Activated CD8-positive, alpha-beta T cell treated with anti-CD3 and anti-CD28 coated beads for 36 hours (primary cell): ENCODE measurements around the gene RAD51B. TPM values are rescaled to one million over a fixed set of nuclear protein-coding genes. Genes with fewer than 3 reads are reported as not detected.
"Not testable (repeated sequence)": the region's sequence is repeated elsewhere in the genome, so short reads cannot be mapped to it uniquely, and the experiment has no call there.

Experiments
- ATAC-seq: fragments of 200-7000 bp; cut with Tn5 transposase; one replicate; pipeline ENCODE4 v1.10.0; 2021; ENCODE audit warnings: mild to moderate bottlenecking, moderate library complexity
- CTCF ChIA-PET: fragments of 350-600 bp; sonication (Branson Sonifier 250); formaldehyde crosslinking; loops from one replicate; lab custom pipeline; 2021; ENCODE audit warnings: antibody characterized with exemption; lab: Charles Lee
- POLR2A ChIA-PET: fragments of 350-600 bp; sonication (Branson Sonifier 250); formaldehyde crosslinking; loops from one replicate; lab custom pipeline; 2021; ENCODE audit warnings: antibody characterized with exemption; lab: Charles Lee
- DNase-seq: peaks from one replicate; pipeline ENCODE4 v3.0.0-alpha.2; 2020
- H3K27ac Mint-ChIP-seq: one replicate; pipeline ENCODE4 v1.8.0; 2021; ENCODE audit warnings: mild to moderate bottlenecking, mixed read lengths
- H3K27me3 Mint-ChIP-seq: one replicate; pipeline ENCODE4 v1.8.0; 2021; ENCODE audit warnings: mixed read lengths
- H3K36me3 Mint-ChIP-seq: one replicate; pipeline ENCODE4 v1.8.0; 2021; ENCODE audit warnings: low read depth, mixed read lengths
- H3K4me1 Mint-ChIP-seq: one replicate; pipeline ENCODE4 v1.8.0; 2021; ENCODE audit warnings: low read depth, mixed read lengths
- H3K4me3 Mint-ChIP-seq: one replicate; pipeline ENCODE4 v1.8.0; 2021; ENCODE audit warnings: mild to moderate bottlenecking, moderate library complexity, mixed read lengths
- H3K9me3 Mint-ChIP-seq: one replicate; pipeline ENCODE4 v1.8.0; 2021; ENCODE audit warnings: mixed read lengths
- intact Hi-C: fragments of 100-400 bp; cut with micrococcal nuclease; formaldehyde crosslinking; loops from one replicate; pipeline ENCODE4 v1.10.0; 2022
- total RNA-seq, 2 experiments: library from RNA; stranded (reverse); gene quantifications; one replicate each; pipeline ENCODE4 v1.2.3, GENCODE V29; 2021
- TF ChIP-seq, protein P1 (sequence below): fragments of 200-600 bp; IDR thresholded peaks from one replicate; pipeline ENCODE4 v1.8.0; 2022; ENCODE audit warnings: antibody characterized with exemption, mild to moderate bottlenecking

Gene RAD51B
- total RNA-seq, 2 experiments from 2014 or later, result 38.2 to 40.6 TPM

GRCh38 chr14:68762953-68763764 lies 943.6 kb downstream of the RAD51B start:
- CTCF ChIA-PET, result interaction anchor here (0.9 to 1.3 kb wide), 2 partner anchors 8 to 12 kb away, joined by 4 read pairs; no protein-coding TSS in a partner anchor
- intact Hi-C loops, result no loop called here
- ATAC-seq (no peak), DNase-seq (no peak)
- H3K4me1 Mint-ChIP-seq, result peaks cover 17% of the 10 kb centered on the region
- POLR2A ChIA-PET, result interaction anchor here (0.6 to 1.1 kb wide), 3 partner anchors 8 to 26 kb away, joined by 3 read pairs; no protein-coding TSS in a partner anchor
- TF ChIP-seq, protein P1, sequence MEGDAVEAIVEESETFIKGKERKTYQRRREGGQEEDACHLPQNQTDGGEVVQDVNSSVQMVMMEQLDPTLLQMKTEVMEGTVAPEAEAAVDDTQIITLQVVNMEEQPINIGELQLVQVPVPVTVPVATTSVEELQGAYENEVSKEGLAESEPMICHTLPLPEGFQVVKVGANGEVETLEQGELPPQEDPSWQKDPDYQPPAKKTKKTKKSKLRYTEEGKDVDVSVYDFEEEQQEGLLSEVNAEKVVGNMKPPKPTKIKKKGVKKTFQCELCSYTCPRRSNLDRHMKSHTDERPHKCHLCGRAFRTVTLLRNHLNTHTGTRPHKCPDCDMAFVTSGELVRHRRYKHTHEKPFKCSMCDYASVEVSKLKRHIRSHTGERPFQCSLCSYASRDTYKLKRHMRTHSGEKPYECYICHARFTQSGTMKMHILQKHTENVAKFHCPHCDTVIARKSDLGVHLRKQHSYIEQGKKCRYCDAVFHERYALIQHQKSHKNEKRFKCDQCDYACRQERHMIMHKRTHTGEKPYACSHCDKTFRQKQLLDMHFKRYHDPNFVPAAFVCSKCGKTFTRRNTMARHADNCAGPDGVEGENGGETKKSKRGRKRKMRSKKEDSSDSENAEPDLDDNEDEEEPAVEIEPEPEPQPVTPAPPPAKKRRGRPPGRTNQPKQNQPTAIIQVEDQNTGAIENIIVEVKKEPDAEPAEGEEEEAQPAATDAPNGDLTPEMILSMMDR, result no peak
- no peaks in the 10 kb centered on the region for H3K9me3 Mint-ChIP-seq
- no peak overlapping the region for H3K4me3 Mint-ChIP-seq
- H3K36me3 Mint-ChIP-seq, result no peaks in the 10 kb centered on the region
- H3K27me3 Mint-ChIP-seq, result no peaks in the 10 kb centered on the region
- no peak overlapping the region for H3K27ac Mint-ChIP-seq

DNA sequence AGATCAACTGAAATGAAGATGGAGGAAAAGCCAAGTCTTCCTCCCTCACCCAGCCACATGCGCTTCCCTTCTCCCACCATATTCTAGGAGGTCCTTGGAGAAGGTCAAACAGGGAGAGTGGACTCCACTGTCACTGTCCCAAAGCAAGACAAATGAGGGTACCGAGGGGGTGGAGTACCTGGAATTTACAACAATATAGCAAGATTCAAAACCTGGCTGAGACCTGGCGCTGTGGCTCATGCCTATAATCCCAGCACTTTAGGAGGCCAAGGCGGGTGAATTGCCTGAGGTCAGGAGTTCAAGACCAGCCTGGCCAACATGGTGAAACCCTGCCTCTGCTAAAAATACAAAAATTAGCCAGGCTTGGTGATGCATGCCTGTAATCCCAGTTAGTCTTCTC lies 944.3 kb downstream of the RAD51B start:
- H3K4me3 Mint-ChIP-seq, ATAC-seq, H3K27ac Mint-ChIP-seq, H3K36me3 Mint-ChIP-seq, intact Hi-C loops, H3K9me3 Mint-ChIP-seq, H3K27me3 Mint-ChIP-seq, DNase-seq: not testable (repeated sequence)
- ChIA-PET CTCF (interaction anchor here (1.3 kb wide), 1 partner anchor 11 kb away, joined by 4 read pairs; no protein-coding TSS in a partner anchor), POLR2A (interaction anchor here (1.1 kb wide), 1 partner anchor 17 kb away, joined by 3 read pairs; no protein-coding TSS in a partner anchor)
- peaks cover 15% of the 10 kb centered on the region for H3K4me1 Mint-ChIP-seq

DNA sequence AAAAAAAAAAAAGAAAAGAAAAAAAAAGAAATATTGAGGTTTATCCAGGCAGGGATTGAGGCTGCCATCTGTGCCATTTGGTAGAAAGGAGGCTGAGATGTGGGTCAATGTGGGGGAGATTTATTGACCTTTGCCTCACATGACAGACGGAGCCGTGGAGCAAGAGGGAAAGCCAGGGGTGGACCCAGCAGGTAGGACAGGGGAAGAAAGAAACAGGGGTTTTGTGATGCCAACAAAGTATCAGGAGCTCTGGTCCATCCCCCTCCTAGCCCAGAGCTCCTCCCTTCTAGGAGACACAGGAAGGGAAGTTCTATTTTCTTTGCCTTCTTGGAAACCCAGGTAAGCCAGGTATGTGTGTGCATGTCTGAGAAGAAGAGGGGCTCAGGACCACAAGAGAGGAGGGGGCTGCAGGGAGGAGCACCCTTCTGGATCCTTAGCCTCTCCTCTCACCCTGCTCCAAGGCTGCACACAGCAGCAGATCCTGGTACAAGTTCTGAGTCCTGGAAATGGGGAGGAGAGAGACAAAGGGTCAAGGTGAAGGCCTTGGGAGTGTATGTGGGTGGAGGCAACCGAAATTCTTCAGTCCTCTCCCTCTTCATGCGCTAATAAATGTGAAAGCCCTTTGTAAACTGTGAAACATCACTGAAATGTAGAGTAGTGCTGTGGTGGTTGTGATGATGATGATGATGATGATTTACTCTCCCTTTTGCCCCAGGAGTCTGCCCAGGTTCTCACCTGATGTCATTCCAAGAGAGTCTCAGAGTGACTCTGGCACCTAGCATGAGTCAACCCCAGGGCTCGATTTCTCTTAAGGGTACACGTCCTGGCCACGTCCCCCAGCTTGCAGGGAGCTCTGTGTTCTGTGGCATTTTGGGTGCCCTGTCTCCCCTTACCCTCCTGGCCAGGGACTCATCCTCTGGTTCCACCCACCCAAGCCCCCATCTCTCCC lies 947.0 kb downstream of the RAD51B start:
- POLR2A ChIA-PET, result no interaction called here
- ATAC-seq (peak; percentile 71), DNase-seq (peak; percentile 49)
- CTCF ChIA-PET, result interaction anchor here (1.4 to 1.7 kb wide), 2 partner anchors 11 to 77 kb away, joined by 3 read pairs; no protein-coding TSS in a partner anchor
- TF ChIP-seq, protein P1, result no peak
- intact Hi-C loops, result no loop called here
- Mint-ChIP-seq H3K9me3 (no peaks in the 10 kb centered on the region), H3K27ac (no peak overlapping the region), H3K36me3 (no peaks in the 10 kb centered on the region), H3K4me3 (no peak overlapping the region), H3K4me1 (peaks cover 24% of the 10 kb centered on the region), H3K27me3 (no peaks in the 10 kb centered on the region)

GRCh38 chr14:68767248-68767645 lies 947.7 kb downstream of the RAD51B start:
- no peaks in the 10 kb centered on the region for H3K36me3 Mint-ChIP-seq

More at GRCh38 chr14:68767248-68767645, 947.7 kb downstream of the RAD51B start:
- TF ChIP-seq, protein P1, result no peak
- Mint-ChIP-seq H3K4me3 (no peak overlapping the region), H3K27me3 (no peaks in the 10 kb centered on the region), H3K27ac (no peak overlapping the region), H3K9me3 (no peaks in the 10 kb centered on the region), H3K4me1 (peaks cover 29% of the 10 kb centered on the region)
- DNase-seq, result no peak
- intact Hi-C loops, result no loop called here
- CTCF ChIA-PET, result interaction anchor here (0.7 to 1.7 kb wide), 4 partner anchors 12 to 77 kb away, joined by 3 read pairs; no protein-coding TSS in a partner anchor
- POLR2A ChIA-PET, result no interaction called here
- no peak for ATAC-seq
